ENCODE results near the gene NAA25.

The NAA25 gene

DNA sequence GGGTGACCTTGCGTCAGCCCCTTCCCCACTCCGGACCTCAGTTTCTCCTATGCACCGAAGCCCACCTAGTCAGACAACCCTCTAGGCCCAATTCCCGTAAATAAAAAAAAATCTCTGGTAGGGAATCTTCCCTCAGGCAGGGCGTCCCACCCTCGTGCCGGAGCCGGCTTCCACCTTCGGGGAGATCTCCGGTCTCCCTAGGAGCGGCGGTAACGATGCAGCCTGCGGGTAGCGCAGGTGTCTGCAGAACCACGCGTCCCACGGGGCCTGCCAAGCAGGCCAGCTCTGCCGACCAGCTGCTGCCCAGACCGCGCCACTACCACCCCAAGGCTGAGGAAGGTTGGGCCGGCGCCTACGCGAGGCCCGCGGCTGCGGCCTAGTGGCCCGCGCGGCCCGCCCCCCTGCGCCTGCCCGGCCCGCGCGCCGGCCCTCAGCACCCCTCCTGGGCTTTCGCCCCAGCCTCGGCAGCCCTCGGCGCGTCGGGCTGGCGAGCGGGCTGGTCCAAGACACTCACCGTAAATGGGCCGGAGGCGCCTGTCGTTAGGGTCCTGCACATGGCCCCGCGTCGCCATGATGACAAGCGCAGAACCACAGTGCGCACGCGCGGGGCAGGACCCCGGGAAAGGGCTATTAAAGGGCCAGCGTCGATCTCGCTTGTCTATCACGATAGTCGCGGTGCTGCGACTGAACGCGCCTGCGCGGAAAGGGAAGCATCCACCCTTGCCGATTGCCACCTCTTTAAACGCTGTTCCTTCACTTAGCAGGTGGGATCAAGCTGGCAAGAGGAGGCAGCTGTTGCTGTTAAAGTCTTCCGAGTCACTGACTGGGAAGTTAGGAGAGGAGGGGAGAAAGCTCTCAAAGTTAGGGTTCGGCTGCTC lies at the start of gene NAA25:
Gene NAA25 (minus strand): TSS at position 582 of the 878 bp plus-strand sequence. CDS start 10 bp downstream, at position 572.
- peak; percentile 88 for DNase-seq

DNA sequence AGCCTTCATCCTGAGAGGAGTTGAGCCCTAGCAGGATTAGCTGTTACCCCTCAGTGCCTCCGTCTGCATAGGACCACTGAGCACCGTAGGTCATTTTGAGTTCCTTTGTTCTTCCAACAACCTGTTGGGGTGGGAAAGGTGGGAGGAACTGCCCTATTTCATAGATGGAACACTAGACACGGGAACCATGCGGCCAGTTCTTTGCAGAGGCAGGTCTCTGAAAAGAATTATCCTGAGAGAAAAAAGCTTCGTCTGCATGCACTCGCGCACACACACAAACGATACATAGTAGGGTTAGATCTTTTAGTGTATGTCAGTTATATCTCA lies 45.3 kb upstream of the NAA25 start:
- DNase-seq = no peak

DNA sequence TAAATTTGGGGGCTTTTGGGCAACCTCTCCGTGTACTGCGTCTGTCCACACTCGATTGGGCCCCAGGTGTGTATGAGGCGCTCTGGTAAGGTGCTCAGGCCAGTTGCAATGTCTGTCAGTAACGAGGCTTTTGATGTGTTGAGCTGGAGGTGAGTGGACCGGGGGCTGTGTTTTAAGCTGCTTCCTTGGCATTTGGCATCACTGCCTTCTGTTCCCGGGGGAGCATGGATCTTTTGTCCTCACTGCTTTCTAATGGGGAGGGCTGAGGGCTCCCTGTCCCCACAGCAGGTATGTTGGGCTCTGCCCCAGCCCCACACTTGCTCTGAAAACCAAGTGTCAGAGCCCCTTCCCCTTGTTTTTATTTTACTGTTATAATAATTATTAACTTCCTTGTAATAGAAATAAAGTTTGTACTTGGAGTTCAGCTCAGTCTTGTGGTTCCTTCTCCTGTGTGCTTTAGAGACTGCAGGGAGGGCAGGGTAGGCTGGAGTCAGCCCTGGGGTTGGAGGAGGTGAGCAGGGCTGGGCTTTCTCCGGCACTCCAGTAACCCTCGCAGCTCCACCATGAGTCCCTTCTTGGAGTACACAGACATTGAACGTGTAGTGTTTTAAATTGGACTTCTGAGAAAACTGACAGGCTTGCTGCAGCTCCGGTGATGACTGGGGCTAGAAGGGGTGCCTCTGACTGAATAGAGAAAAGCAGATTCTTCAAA lies 44.8 kb upstream of the NAA25 start:
- DNase-seq = no peak

DNA sequence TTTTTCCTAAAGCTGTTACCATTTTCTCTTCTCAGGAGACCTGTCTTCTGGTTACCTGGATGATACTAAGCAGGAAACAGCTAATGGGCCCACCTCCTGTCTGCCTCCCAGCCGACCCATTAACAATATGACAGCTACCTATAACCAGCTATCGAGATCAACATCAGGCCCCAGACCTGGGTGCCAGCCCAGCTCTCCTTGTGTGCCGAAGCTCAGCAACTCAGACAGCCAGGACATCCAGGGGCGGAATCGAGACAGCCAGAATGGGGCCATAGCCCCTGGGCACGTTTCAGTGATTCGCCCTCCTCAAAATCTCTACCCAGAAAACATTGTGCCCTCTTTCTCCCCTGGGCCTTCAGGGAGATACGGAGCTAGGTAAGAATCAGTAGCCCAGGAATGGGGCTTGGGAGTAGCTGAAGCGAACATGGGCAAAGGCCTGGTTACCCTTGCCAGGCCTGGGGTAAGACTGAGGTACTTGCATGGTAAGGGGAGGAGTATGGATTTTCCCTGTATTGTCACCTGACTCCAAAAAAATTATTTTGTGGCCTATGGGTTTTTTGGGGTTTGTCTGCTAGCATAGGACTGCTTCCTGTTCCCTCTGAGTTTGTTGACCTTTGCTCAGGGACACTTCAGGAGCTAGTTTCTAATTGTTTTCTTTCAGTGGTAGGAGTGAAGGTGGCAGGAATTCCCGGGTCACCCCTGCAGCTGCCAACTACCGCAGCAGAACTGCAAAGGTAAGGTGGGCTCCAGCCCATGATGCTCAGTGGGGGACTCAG lies 43.4 kb upstream of the NAA25 start:
- no peak for DNase-seq

DNA sequence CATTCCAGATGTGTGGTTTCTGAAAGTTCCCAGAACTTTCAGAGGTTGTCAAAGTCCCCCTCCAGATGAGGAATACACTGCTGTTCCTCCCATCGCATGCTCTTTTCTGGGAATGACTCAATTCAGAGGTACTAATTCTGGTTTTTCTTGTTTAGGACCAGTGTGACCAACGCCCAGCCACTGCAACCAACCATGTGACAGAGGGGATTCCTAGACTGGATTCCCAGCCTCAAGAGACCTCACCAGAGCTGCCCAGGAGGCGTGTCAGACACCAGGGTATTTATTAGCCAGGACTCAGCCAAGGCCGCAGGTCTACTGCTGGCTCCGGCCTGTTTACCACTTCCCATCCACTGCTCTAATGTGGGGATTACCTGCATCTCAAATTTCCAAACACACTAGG lies 41.0 kb upstream of the NAA25 start:
- no peak for DNase-seq

DNA sequence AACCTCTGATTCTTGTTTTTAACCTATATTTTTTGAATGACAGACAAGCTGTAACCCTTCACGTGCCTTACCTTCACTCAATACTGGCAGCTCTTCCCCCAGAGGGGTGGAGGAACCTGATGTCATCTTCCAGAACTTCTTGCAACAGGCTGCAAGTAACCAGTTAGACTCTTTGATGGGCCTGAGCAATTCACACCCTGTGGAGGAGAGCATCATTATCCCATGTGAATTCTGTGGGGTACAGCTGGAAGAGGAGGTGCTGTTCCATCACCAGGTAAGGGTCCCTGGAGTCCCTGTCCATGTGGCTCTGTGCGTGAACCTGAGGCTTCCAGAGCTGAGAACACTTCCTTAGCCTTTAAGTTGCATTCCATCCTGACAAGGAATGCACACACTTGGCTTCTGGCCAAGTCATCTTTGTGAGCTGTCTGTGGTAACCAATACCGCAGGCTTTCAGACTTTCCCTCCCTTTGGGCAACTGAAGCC lies 39.5 kb upstream of the NAA25 start:
- DNase-seq = no peak

DNA sequence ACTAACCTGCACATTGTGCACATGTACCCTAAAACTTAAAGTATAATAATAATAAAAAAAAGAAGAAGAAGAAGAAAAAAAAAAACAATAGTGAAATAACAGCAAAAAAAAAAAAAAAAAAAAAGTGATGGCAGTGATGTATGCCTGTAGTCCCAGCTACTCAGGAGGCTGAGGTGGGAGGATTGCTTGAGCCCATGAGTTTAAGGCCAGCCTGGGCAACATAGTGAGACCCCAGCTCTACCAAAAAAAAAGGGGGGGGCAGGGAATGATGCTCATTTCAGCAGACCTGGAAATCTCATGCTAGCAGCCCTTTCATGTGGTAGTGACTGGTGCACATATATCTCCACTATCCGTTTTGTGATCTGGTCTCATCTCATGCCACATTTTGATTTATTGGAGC lies 37.5 kb upstream of the NAA25 start:
- DNase-seq = no peak

DNA sequence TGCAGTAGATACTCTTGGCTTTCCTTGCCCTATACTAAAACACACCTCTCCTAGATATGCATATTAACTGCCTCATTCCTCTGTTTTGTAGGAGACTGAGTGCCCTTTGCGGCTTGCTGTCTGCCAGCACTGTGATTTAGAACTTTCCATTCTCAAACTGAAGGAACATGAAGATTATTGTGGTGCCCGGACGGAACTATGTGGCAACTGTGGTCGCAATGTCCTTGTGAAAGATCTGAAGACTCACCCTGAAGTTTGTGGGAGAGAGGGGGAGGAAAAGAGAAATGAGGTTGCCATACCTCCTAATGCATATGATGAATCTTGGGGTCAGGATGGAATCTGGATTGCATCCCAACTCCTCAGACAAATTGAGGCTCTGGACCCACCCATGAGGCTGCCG lies 32.1 kb upstream of the NAA25 start:
- no peak for DNase-seq

DNA sequence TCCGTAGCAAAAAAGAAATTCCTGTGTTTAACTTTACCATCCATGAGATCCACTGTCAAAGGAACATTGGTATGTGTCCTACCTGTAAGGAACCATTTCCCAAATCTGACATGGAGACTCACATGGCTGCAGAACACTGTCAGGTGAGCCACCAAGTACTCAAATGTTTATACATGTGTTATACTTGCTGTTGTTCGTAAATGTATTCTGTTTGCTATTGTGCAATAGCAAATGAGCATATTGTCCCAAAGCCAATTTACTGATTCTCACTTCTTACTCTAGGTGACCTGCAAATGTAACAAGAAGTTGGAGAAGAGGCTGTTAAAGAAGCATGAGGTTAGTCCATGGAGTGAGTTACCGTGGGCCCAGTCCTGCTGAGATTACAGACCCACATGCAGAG lies 26.1 kb upstream of the NAA25 start:
- no peak for DNase-seq

DNA sequence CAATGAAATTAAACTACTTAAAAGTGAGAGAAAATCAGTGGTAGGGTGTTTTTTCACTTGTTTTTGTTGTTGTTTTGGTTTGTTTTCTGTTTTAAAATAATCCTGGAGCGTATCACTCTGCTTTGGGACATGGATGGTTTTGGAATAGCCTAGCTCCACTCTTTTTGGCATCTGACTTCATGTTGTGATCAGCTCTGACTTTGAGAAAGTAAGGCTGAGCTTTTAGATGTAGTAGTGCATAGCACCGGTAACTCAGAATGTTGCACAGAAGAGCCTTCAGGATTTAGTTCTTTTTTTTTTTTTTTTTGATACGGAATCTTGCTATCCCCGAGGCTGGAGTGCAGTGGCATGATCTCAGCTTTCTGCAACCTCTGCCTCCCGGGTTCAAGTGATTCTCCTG lies 24.8 kb upstream of the NAA25 start:
- DNase-seq = no peak

DNA sequence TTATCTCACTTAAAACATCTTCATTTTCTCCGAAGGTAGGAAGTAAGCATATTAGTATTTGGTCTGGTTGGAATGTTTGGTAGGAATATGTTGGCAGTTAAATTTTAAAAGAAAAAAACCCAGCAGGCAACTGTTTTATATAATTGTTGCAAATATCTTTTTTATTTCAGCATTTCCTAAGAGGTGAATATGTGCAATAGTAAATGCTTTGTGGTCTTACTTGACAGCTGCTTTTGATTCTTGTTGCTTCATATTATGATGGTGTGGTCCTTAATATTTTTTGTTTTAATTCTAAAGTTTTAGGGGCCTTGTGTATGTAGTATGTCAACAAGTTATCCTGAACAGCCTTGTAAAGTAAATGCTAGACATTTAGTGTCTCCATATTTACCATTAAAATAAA lies 23.1 kb upstream of the NAA25 start:
- no peak for DNase-seq

DNA sequence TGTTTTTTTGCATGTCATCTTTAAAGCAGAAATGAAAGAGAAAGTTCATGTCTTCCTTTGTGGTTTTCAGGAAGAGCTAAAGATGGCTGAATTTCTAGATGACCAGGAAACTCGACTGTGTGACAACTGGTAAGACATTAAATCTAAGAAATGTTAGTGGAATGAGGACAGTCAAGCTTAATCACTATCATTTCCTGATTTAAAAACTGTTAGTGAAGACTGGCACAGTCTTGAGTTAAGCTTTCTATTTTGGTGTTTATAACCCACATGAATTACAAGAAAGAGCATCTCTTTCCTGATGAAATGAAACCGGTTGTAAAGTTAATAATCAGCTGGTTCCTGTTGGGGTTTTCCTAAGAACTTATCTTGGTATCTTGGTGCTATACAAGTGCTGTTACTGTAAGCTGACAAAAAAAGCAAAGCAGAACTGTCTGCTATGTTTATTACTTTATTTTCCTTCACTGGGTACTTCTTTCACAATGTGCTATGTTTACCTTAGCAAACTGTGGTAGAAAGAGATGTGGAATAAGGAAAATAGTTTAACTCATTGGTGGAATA lies 21.9 kb upstream of the NAA25 start:
- DNase-seq = peak; percentile 78

DNA sequence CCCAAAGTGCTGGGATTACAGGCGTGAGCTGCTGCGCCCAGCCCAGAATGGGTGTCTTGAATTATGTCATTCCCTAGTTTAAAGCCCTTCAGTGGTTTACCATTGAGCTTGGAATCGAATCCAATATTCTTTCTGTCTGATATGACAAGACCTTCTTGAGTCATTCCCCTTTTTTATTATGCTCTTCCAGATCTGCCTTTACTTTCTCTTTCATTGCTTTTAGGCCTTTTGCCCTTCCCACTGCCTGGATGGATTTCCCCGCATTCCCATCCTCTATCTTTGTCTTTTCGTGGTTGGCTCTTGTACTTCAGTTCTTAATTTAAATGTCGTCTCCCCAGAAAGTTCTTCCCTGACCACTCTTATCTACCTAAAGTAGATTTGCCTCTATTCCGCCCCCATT lies 18.3 kb upstream of the NAA25 start:
- DNase-seq = no peak

DNA sequence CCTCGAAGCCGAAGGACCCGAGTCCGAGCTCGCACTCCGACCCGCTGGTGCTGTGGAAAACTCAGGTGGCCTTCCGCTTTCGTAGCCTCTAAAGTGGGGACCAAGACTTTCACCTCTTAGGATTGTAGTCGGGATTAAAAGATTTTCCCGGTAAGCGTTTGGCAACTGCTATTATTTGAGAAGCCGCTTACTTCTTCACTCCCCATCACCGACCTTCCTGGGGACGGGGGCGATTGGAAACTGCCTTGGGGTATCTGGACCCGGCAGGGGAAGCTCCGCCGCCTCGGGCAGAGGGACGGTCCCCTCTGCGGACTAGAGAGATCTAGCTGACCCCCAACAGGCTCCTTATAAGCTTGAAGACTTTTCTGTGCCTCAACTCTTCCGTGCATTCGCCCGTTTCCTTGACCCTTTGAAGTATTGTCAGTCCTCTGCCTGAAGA lies 17.4 kb upstream of the NAA25 start:
- DNase-seq = no peak

DNA sequence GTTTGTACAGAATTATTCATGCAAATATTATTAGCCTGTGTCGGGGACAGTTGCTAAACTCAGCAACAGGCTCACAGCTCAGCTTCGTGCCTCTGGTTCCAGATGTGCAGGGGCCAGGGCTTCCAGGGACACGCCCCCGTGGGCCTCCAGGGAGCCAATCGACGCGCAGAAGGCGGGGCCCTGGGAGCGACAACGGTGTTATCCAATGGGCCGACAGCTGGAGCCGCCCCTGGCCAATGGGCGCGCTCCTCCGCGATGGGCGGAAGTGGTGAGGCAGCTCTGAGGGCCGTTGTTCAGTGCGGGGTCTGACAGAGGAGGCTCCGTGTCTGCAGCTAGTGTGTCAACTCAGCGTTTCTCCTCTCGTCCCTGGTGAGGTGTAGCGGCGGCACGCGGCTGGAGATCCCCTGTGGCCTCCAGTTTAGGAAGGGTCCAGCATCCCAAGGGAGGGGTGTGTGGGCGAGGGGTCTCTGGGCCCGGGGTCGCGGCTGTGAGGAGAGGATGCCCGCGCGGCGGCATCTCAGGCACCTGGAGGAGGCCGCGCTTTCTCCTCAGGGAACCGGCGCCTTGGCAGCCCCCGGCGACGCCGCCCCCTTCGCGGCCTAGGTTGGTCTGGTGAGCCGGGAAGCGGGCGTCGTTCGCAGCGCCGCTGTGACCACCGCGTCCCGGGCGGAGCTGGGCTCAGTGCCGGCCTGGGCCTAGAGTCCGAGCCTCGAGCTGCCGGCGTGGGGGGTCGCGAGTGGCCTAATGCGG lies 16.8 kb upstream of the NAA25 start, which contains the start of gene TRAFD1:
Gene TRAFD1 (plus strand): TSS at position 311 of the 750 bp plus-strand sequence. CDS start 4,963 bp downstream, outside the sequence.
- peak; percentile 98 for DNase-seq

DNA sequence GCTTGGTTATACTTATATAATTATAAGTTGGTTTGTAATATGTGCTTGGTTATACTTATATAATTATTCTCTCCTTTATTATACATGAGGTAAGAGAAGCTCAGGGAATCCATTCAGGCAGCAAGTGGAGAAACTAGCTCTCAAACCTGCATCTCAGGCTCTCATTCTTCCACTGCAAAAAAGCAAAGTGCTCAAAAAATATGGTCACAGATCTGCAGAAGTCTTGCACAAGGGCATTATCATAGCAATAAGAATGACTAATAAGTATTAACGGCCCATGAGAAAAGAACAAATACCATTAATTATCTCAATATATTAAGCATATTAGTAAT lies 16.3 kb upstream of the NAA25 start:
- no peak for DNase-seq

DNA sequence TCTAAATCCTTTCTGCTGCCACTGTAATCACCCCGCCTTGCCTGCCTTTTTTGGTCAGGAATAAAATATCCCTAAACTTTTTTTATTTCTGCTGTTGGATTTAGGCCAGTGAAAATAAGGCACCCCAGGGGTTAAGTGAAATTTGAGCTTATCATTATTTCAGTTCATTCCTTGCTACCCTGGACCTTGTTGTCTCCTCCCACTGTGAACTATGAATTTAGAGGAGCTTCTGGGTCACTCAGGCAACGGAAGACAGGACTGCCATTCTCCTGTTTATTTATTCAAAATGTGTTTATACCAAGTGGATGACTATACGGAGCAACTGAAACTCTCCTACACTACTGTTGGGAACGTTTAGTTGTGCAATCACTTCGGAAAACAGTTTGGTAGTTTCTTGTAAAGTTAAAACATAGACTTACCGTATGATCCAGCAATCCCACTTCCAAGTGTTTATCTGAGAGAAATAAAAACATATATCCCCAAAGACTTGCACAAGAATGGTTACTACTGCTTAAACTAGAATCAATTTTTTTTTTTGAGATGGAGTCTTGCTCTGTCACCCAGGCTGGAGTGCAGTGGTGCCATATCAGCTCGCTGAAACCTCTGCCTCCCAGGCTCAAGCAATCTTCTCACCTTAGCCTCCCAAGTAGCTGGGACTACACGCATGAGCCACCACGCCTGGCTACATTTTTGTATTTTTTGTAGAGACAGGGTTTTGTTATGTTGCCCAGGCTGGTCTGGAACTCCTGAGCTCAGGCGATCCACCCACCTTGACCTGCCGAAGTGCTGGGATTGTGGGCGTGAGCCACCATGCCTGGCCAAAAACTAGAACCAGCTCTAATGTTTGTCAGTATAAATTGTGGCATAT lies 14.5 kb upstream of the NAA25 start:
- DNase-seq = no peak

DNA sequence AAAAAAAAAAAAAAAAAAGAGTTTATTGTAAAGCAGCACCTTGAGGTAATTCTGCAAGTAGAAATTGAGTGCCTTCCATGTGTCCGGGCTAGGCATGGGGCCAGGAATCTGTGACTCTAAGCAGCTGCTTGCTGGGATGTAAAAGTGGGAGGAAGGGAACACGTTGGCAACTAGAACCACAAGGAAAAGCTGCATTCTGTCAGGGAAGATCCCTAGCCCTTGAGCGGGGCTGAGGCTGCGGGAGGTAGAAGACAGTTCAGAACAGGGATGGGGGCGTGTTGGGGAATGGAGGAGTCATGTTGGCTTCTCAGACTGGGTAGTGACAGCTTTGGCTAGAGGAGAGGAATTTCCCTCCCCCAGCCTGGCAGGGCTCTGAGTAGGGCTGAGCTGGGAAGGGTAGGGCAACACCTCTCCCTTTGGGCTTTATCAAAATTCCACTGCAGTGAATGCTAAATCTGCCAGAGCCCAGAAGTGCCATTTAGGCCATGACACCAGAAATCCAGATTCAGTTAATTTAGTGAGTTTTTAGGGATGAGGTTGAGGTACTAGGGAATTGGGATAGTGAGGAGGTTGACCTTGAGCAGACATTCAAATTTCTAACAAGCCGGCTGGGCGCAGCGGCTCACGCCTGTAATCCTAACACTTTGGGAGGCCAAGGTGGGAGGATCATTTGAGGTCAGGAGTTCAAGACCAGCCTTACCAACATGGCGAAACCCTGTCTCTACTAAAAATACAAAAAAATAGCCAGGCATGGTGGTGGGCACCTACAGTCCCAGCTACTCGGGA lies 13.4 kb upstream of the NAA25 start:
- no peak for DNase-seq

DNA sequence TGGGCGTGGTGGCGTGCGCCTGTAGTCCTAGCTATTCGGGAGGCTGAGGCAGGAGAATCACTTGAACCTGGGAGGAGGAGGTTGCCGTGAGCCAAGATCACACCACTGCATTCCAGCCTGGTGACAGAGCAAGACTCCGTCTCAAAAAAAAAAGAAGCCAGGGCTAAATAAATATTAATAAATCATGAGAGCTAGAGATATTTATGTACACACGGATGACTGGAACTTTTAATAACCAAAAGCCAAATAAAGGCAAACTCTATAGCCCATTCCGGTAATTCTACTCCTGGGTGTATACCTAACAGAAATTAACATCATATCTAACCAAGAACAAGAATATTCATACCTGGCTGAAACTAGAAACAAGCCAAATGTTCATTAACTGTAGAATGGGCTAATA lies 9.1 kb upstream of the NAA25 start:
- DNase-seq = no peak

DNA sequence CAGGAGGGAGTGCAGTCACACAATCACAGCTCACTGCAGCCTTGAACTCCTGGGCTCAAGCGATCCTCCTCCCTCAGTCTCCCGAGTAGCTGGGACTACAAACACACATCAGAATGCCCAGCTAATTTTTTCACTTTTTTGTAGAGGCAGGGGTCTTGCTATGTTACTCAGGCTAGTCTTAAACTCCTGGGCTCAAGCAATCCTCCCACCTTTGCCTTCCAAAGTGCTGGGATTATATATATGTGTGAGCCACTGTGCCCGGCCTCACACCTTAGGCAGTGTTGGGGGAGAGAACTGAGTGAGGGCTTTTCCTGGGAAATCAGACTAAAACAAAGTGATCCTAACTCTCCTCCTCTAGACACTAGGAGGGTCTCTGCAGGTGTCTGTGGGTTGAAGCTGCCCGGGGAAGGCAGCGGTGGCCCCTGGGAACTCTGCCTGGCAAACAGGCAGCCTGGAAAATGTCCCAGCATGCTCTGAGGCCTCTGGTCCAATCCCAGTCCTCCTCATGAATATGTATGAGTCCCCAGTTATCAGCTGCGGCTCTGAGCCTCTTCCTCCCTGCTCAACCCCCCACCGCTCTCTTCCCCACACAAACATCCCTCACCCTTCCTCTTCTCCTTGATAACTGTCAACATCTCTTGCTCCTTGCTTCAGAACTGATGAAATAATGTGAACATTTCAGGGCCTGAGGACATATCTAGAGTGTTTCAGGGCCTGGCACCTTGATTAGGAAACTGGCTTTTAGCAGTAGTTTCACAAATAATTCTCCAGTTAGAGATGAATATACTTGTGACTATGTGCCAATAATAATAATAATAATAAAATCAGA lies 7.9 kb upstream of the NAA25 start:
- no peak for DNase-seq
